ENCODE measurements around the gene MBL2. TPM values are rescaled to one million over a fixed set of nuclear protein-coding genes. Genes with fewer than 3 reads are reported as not detected.

Gene MBL2
- total and polyA plus RNA-seq, 10 of the 15 experiments (the other 5 are each of a cell fraction or from before 2014, with no cell fraction given) = not detected

- H3K9ac ChIP-seq (ENCODE audit: control insufficient read depth, insufficient read depth, low read length) = no peak overlapping the region
- no peaks in the 10 kb centered on the region for H3K4me1 ChIP-seq (ENCODE audit: control insufficient read depth, insufficient read depth, low read length)
- H2AFZ ChIP-seq (ENCODE audit: control insufficient read depth, low read depth, low read length) = no peak overlapping the region
- 16% methylated on average over 13 of the region's 13 CpGs for WGBS (ENCODE audit: insufficient coverage, insufficient replicate concordance, low lambda C conversion rate, missing lambda C conversion rate)
- intact Hi-C loops (cut with micrococcal nuclease; ENCODE audit: unreplicated experiment) (loop anchor here (1.0 kb wide), 2 partner anchors 38 to 135 kb away; no protein-coding TSS in a partner anchor), in situ Hi-C loops (cut with MboI) (loop anchor here (5.0 kb wide), 2 partner anchors 37 to 137 kb away; no protein-coding TSS in a partner anchor)
- FAIRE-seq (peak; percentile 78), DNase-seq (ENCODE audit: low read depth, low spot score) (no peak), ATAC-seq (peak; percentile 96)
- no peaks in the 10 kb centered on the region for H3K27me3 ChIP-seq (replicated peaks in 1 of 2; ENCODE audit: control insufficient read depth in 2 of 2, insufficient read depth in 2 of 2, low read length in 1 of 2)
- ChIA-PET CTCF (interaction anchor here (0.8 to 5.2 kb wide), 13 partner anchors 10 to 134 kb away, joined by 3 to 56 read pairs (median 4); no protein-coding TSS in a partner anchor), RAD21 (ENCODE audit: unreplicated experiment) (interaction anchor here (1.1 to 2.2 kb wide), 4 partner anchors 10 to 135 kb away, joined by 3 to 19 read pairs (median 9); no protein-coding TSS in a partner anchor), SMC1A (ENCODE audit: uncharacterized antibody, unreplicated experiment) (interaction anchor here (1.0 to 1.9 kb wide), 4 partner anchors 31 to 135 kb away, joined by 3 to 10 read pairs (median 4); no protein-coding TSS in a partner anchor), POLR2A (no interaction called here)
- H3K79me2 ChIP-seq (ENCODE audit: control insufficient read depth, insufficient read depth, low read length) = no peaks in the 10 kb centered on the region
- no peaks in the 10 kb centered on the region for H3K9me3 ChIP-seq (replicated peaks; ENCODE audit: control insufficient read depth, insufficient read depth, low read length)
- no peak overlapping the region for H3K4me2 ChIP-seq (ENCODE audit: control insufficient read depth, insufficient read depth)
- no peaks in the 10 kb centered on the region for H4K20me1 ChIP-seq (ENCODE audit: control insufficient read depth, insufficient read depth)
- H3K27ac ChIP-seq (ENCODE audit: control insufficient read depth, insufficient read depth) = no peak overlapping the region
- TF ChIP-seq ETV6 (conservative IDR thresholded peaks at IDR 0.05 in 1 of 2, IDR thresholded peaks at IDR 0.05 in 1 of 2; ENCODE audit: borderline replicate concordance in 1 of 2, low read depth in 1 of 2) (no peak), SMC3 (IDR thresholded peaks at IDR 0.05; ENCODE audit: borderline replicate concordance, low read length) (peak; percentile 70), DPF2 (IDR thresholded peaks at IDR 0.05) (no peak), RAD21 (IDR thresholded peaks at IDR 0.05; ENCODE audit: insufficient read depth, low read depth, low read length) (peak; percentile 85), SPI1 (IDR thresholded peaks at IDR 0.05; ENCODE audit: borderline replicate concordance, insufficient read depth, low read depth, low read length) (no peak), CTCF (IDR thresholded peaks at IDR 0.05 in 2 of 3, conservative IDR thresholded peaks at IDR 0.05 in 1 of 3; ENCODE audit: control insufficient read depth in 2 of 3, extremely low read depth in 1 of 3, insufficient read depth in 1 of 3, low read depth in 3 of 3, low read length in 3 of 3) (peak; percentile 87 to 96 (median 94))
- TF ChIP-seq, protein P1, sequence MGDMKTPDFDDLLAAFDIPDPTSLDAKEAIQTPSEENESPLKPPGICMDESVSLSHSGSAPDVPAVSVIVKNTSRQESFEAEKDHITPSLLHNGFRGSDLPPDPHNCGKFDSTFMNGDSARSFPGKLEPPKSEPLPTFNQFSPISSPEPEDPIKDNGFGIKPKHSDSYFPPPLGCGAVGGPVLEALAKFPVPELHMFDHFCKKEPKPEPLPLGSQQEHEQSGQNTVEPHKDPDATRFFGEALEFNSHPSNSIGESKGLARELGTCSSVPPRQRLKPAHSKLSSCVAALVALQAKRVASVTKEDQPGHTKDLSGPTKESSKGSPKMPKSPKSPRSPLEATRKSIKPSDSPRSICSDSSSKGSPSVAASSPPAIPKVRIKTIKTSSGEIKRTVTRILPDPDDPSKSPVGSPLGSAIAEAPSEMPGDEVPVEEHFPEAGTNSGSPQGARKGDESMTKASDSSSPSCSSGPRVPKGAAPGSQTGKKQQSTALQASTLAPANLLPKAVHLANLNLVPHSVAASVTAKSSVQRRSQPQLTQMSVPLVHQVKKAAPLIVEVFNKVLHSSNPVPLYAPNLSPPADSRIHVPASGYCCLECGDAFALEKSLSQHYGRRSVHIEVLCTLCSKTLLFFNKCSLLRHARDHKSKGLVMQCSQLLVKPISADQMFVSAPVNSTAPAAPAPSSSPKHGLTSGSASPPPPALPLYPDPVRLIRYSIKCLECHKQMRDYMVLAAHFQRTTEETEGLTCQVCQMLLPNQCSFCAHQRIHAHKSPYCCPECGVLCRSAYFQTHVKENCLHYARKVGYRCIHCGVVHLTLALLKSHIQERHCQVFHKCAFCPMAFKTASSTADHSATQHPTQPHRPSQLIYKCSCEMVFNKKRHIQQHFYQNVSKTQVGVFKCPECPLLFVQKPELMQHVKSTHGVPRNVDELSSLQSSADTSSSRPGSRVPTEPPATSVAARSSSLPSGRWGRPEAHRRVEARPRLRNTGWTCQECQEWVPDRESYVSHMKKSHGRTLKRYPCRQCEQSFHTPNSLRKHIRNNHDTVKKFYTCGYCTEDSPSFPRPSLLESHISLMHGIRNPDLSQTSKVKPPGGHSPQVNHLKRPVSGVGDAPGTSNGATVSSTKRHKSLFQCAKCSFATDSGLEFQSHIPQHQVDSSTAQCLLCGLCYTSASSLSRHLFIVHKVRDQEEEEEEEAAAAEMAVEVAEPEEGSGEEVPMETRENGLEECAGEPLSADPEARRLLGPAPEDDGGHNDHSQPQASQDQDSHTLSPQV (IDR thresholded peaks at IDR 0.05) = no peak
- H3K4me3 ChIP-seq = no peak overlapping the region
- BruUV-seq (replicated peaks) = no TSS peak
- H3K36me3 ChIP-seq (ENCODE audit: control insufficient read depth in 2 of 2, insufficient read depth in 2 of 2, low read length in 1 of 2) = no peaks in the 10 kb centered on the region
Measured at GRCh38 chr10:52779541-52780390, 7.2 kb upstream of the MBL2 start.

Data from GM12878 (cell line).